Chondrocyte (in vitro differentiated cells): ENCODE measurements around the gene PCDHGA6. TPM values are rescaled to one million over a fixed set of nuclear protein-coding genes. Genes with fewer than 3 reads are reported as not detected.
"Not testable (repeated sequence)": the region's sequence is repeated elsewhere in the genome, so short reads cannot be mapped to it uniquely, and the experiment has no call there.

Experiments used
- DNase-seq: peaks from one replicate; pipeline ENCODE4 v3.0.0; 2021; ENCODE audit warnings: mixed read lengths, low spot score
- H3K27ac Mint-ChIP-seq: one replicate; pipeline ENCODE4 v1.8.0; 2021; ENCODE audit warnings: mild to moderate bottlenecking, moderate library complexity, mixed read lengths; ENCODE audit not compliant: unreplicated experiment
- H3K27me3 Mint-ChIP-seq: 2 replicates; pipeline ENCODE4 v1.8.0; 2021; ENCODE audit warnings: low read depth, mixed read lengths
- H3K36me3 Mint-ChIP-seq: 2 replicates; pipeline ENCODE4 v1.8.0; 2021; ENCODE audit warnings: low read depth, mixed read lengths
- H3K4me1 Mint-ChIP-seq: 2 replicates; pipeline ENCODE4 v1.8.0; 2021; ENCODE audit warnings: low read depth, mild to moderate bottlenecking, mixed read lengths
- H3K4me3 Mint-ChIP-seq: one replicate; pipeline ENCODE4 v1.8.0; 2021; ENCODE audit warnings: mild to moderate bottlenecking, moderate library complexity, mixed read lengths; ENCODE audit not compliant: unreplicated experiment
- H3K9me3 Mint-ChIP-seq: 2 replicates; pipeline ENCODE4 v1.8.0; 2021; ENCODE audit warnings: low read depth, mixed read lengths
- CTCF ChIP-seq: fragments of 200-600 bp; sonication (generic); IDR thresholded peaks from 2 replicates; pipeline ENCODE4 v1.5.0; 2021; ENCODE audit warnings: antibody characterized with exemption, mild to moderate bottlenecking, moderate library complexity
- total RNA-seq: library from RNA; stranded (reverse); gene quantifications from 3 replicates; pipeline ENCODE4 v1.2.1, GENCODE V29; 2021

PCDHGA6 gene
- total RNA-seq, 1 donor from 2014 or later = 0.45 TPM

- peaks cover 40% of the 10 kb centered on the region for H3K9me3 Mint-ChIP-seq
- peak; percentile 62 for DNase-seq
- H3K27me3 Mint-ChIP-seq = no peaks in the 10 kb centered on the region
- no peak for TF ChIP-seq CTCF
- peaks cover 12% of the 10 kb centered on the region for H3K36me3 Mint-ChIP-seq
- H3K27ac Mint-ChIP-seq = no peak within 1 kb of the TSS
- peaks cover 2% of the 10 kb centered on the region for H3K4me1 Mint-ChIP-seq
- H3K4me3 Mint-ChIP-seq = no peak within 1 kb of the TSS
These were observed 18.9 kb downstream of the PCDHGA6 start, which contains the start of gene PCDHGA8 for GRCh38 chr5:141392429-141393198. Gene PCDHGA8 (plus strand): TSS chr5:141392633. CDS start chr5:141392814, 181 bp downstream.

GRCh38 chr5:141393267-141393666, 19.6 kb downstream of the PCDHGA6 start:
- no peak overlapping the region for H3K4me3 Mint-ChIP-seq
- H3K9me3 Mint-ChIP-seq = peaks cover 38% of the 10 kb centered on the region
- no peak for DNase-seq
- H3K4me1 Mint-ChIP-seq = peaks cover 2% of the 10 kb centered on the region
- H3K36me3 Mint-ChIP-seq = peaks cover 12% of the 10 kb centered on the region
- TF ChIP-seq CTCF = no peak
- H3K27ac Mint-ChIP-seq = no peak overlapping the region
- H3K27me3 Mint-ChIP-seq = no peaks in the 10 kb centered on the region

DNA sequence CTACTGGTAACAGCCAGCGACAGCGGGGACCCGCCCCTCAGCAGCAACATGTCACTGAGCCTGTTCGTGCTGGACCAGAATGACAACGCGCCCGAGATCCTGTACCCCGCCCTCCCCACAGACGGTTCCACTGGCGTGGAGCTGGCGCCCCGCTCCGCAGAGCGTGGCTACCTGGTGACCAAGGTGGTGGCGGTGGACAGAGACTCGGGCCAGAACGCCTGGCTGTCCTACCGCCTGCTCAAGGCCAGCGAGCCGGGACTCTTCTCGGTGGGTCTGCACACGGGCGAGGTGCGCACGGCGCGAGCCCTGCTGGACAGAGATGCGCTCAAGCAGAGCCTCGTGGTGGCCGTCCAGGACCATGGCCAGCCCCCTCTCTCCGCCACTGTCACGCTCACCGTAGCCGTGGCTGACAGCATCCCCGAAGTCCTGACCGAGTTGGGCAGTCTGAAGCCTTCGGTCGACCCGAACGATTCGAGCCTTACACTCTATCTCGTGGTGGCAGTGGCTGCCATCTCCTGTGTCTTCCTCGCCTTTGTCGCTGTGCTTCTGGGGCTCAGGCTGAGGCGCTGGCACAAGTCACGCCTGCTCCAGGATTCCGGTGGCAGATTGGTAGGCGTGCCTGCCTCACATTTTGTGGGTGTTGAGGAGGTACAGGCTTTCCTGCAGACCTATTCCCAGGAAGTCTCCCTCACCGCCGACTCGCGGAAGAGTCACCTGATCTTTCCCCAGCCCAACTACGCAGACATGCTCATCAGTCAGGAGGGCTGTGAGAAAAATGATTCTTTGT, 20.9 kb downstream of the PCDHGA6 start:
- H3K27me3 Mint-ChIP-seq, H3K36me3 Mint-ChIP-seq, H3K27ac Mint-ChIP-seq, H3K4me3 Mint-ChIP-seq, H3K4me1 Mint-ChIP-seq, DNase-seq: not testable (repeated sequence)
- peaks cover 41% of the 10 kb centered on the region for H3K9me3 Mint-ChIP-seq

DNA sequence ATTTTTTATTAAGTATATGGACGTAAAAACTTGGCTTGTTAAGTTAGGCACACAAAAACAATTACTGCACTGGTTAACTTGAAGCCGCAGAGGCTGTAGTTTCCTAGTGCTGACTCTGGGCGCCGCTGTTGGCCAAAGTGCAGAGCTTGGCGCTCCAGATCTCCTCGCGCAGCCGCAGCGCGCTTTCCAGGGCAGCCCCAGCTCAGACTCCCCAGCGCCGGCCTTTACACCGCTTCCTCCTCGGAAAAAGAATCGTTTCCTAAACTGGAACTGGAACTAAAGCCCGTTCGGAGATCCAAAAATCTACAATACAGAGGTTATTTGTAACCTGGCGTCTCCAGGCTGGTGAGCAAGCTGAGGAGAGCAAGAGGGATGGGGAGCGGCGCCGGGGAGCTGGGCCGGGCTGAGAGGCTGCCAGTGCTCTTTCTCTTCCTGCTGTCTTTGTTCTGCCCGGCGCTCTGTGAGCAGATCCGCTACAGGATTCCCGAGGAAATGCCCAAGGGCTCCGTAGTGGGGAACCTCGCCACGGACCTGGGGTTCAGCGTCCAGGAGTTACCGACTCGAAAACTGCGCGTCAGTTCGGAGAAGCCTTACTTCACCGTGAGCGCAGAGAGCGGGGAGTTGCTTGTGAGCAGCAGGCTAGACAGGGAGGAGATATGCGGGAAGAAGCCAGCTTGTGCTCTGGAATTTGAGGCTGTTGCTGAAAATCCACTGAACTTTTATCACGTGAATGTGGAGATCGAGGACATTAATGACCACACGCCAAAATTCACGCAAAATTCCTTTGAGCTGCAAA, 24.3 kb downstream of the PCDHGA6 start, which contains the start of gene PCDHGB5:
PCDHGB5 (plus strand) TSS at position 192 of the 796 bp plus-strand sequence; CDS start at position 373, 181 bp downstream.
- peaks cover 12% of the 10 kb centered on the region for H3K36me3 Mint-ChIP-seq
- not testable (repeated sequence) for DNase-seq, H3K27me3 Mint-ChIP-seq, H3K4me3 Mint-ChIP-seq, H3K27ac Mint-ChIP-seq, H3K4me1 Mint-ChIP-seq
- H3K9me3 Mint-ChIP-seq = peaks cover 28% of the 10 kb centered on the region

DNA sequence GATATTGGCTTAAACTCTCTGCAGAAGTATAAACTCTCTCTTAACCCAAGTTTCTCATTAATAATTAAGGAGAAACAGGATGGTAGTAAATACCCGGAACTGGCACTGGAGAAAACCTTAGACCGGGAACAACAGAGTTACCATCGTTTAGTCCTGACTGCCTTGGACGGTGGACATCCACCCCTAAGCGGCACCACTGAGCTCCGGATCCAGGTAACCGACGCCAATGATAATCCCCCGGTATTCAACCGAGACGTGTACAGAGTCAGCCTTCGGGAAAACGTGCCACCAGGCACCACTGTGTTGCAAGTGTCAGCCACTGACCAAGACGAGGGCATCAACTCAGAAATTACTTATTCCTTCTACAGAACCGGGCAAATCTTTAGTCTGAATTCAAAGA, 24.9 kb downstream of the PCDHGA6 start:
- TF ChIP-seq CTCF = no peak
- Mint-ChIP-seq H3K27me3 (no peaks in the 10 kb centered on the region), H3K27ac (no peak overlapping the region), H3K9me3 (peaks cover 29% of the 10 kb centered on the region), H3K4me1 (no peaks in the 10 kb centered on the region), H3K4me3 (no peak overlapping the region), H3K36me3 (peaks cover 13% of the 10 kb centered on the region)
- DNase-seq = no peak
